Duodenal mucosa (tissue), 2 donors: Measurements from ENCODE around the gene SLC38A6.

Experiments
- H3K27ac ChIP-seq: one replicate; pipeline ENCODE4 v1.7.0; 2013; ENCODE audit warnings: low read depth, low read length
- H3K27me3 ChIP-seq, 2 donors: one replicate each; pipeline ENCODE4 v1.7.0; 2013; ENCODE audit warnings: low read length in 2 of 2, control low read depth in 1 of 2; ENCODE audit not compliant: insufficient read depth in 2 of 2, control insufficient read depth in 1 of 2
- H3K36me3 ChIP-seq, 2 donors: one replicate each; pipeline ENCODE4 v1.7.0; 2013; ENCODE audit warnings: low read length in 2 of 2, control low read depth in 1 of 2; ENCODE audit not compliant: insufficient read depth in 2 of 2, control insufficient read depth in 1 of 2
- H3K4me1 ChIP-seq, 2 donors: one replicate each; pipeline ENCODE4 v1.7.0; 2013; ENCODE audit warnings: low read length in 2 of 2, control low read depth in 1 of 2; ENCODE audit not compliant: insufficient read depth in 2 of 2, control insufficient read depth in 1 of 2
- H3K4me3 ChIP-seq, 2 donors: one replicate each; pipeline ENCODE4 v1.7.0; 2013; ENCODE audit warnings: low read length in 2 of 2, low read depth in 1 of 2
- H3K9ac ChIP-seq, 2 donors: one replicate each; pipeline ENCODE4 v1.7.0; 2013; ENCODE audit warnings: low read length in 2 of 2, low read depth in 1 of 2
- H3K9me3 ChIP-seq, 2 donors: one replicate each; pipeline ENCODE4 v1.7.0; 2013; ENCODE audit warnings: low read length in 2 of 2, control low read depth in 1 of 2; ENCODE audit not compliant: control insufficient read depth in 1 of 2

SLC38A6 gene

DNA sequence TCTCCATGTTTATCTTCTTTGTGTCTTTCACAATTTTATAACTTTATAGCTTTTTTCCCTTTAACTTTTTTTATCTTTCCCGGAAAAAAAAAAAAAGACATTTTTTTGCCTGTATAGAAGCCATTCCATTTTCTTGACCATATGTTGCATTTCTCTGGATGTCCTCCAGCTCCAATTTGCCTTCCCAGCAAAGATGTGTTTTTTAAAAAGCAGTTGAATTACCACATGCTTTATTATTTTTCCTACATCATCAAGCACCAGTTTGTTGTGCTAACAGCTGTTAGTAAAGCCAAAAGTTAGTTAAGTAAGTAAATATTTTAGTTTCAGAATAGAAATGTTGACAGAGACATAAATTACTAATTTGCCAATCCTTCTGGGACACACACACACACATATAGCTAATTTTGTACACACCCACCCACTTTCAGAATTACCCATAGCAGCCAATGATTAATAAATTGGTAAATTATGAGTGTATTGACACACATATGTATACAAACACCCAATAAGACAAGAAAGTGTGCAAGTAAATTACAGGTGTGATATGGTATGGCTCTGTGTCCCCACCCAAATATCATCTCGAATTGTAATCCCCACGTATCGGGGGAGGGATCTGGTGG, 118.3 kb downstream of the SLC38A6 start:
- H3K27me3 ChIP-seq, result no peaks in the 10 kb centered on the region
- H3K9ac ChIP-seq, result no peak overlapping the region
- H3K27ac ChIP-seq, result no peak overlapping the region
- no peaks in the 10 kb centered on the region for H3K9me3 ChIP-seq
- H3K4me1 ChIP-seq, result peaks cover 16 to 17% of the 10 kb centered on the region in 2 donors
- no peak overlapping the region for H3K4me3 ChIP-seq
- no peaks in the 10 kb centered on the region for H3K36me3 ChIP-seq

DNA sequence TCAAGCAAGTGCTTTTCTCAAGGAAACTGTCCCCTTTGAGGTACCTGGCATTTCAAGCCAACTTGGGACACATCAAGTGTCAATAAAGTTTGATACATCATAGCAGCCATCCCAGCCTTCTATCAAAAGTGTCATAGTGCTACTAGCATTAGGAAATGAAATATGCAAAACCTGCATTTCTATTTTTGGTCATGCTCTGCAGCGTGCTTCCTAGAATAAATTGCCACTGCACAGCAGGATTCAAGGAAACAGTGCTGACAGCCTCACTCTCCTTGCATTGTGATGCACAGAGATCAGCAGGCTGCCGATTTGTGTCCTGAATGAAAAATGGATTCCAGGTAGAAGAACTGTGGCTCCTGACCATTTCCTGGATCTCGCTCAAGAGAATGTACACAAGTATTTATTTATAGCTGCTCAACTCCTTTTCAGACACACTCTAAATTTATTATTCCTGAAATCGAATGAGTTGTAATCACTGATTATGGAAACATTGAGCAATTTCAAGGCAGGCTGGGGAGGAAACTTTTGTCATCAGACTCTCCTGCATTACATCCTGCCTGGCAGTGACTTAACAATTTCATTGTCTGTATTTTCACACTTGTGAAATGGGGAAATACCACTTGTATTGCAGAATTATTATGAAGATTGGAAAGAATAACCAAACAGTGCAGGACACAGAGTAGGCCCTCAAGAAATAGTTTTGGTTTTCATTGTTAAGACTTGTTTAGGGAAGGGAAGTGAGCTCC, 120.9 kb downstream of the SLC38A6 start:
- H3K27ac ChIP-seq, result no peak overlapping the region
- H3K9ac ChIP-seq, result no peak overlapping the region
- H3K9me3 ChIP-seq, result no peaks in the 10 kb centered on the region
- H3K27me3 ChIP-seq, result no peaks in the 10 kb centered on the region
- H3K4me1 ChIP-seq, result peaks cover 16 to 17% of the 10 kb centered on the region in 2 donors
- no peaks in the 10 kb centered on the region for H3K36me3 ChIP-seq
- no peak overlapping the region for H3K4me3 ChIP-seq
